Activated CD8-positive, alpha-beta memory T cell treated with anti-CD3 and anti-CD28 coated beads for 48 hours (primary cell): ENCODE data around the gene TBCK.

ENCODE experiments used
- DNase-seq, 3 experiments: peaks; one replicate each; pipeline ENCODE4 v3.0.0-alpha.2; 2020; ENCODE audit warnings: low read depth in 2 of 3, low spot score in 2 of 3

The TBCK gene

GRCh38 chr4:106287353-106287969 is 28.5 kb downstream of the TBCK start:
- DNase-seq: no peak

GRCh38 chr4:106286611-106287010 is 29.4 kb downstream of the TBCK start:
- DNase-seq: no peak

GRCh38 chr4:106284227-106284626 is 31.8 kb downstream of the TBCK start:
- DNase-seq: no peak

- DNase-seq: no peak
Observed at GRCh38 chr4:106277140-106277675, 38.8 kb downstream of the TBCK start.

GRCh38 chr4:106273831-106274230 is 42.2 kb downstream of the TBCK start:
- no peak for DNase-seq

GRCh38 chr4:106270736-106271135 is 45.3 kb downstream of the TBCK start:
- no peak for DNase-seq

GRCh38 chr4:106269711-106270110 is 46.3 kb downstream of the TBCK start:
- DNase-seq: no peak

- DNase-seq: no peak
Observed at GRCh38 chr4:106268786-106269185, 47.2 kb downstream of the TBCK start.

GRCh38 chr4:106266201-106266600 is 49.8 kb downstream of the TBCK start:
- no peak for DNase-seq

GRCh38 chr4:106264331-106264728 is 51.7 kb downstream of the TBCK start:
- no peak for DNase-seq

GRCh38 chr4:106263594-106264330 is 52.2 kb downstream of the TBCK start:
- DNase-seq: no peak

- DNase-seq: no peak
Observed at GRCh38 chr4:106261980-106262379, 54.0 kb downstream of the TBCK start.

- DNase-seq: no peak
Observed at GRCh38 chr4:106258145-106259045, 57.6 kb downstream of the TBCK start.

GRCh38 chr4:106256190-106256589 is 59.8 kb downstream of the TBCK start:
- no peak for DNase-seq

- DNase-seq: no peak
Observed at GRCh38 chr4:106255195-106255594, 60.8 kb downstream of the TBCK start.

GRCh38 chr4:106253364-106254129 is 62.5 kb downstream of the TBCK start:
- no peak for DNase-seq

- DNase-seq: no peak
Observed at GRCh38 chr4:106247600-106247999, 68.4 kb downstream of the TBCK start.

GRCh38 chr4:106246441-106246840 is 69.6 kb downstream of the TBCK start:
- DNase-seq: no peak

GRCh38 chr4:106245176-106245575 is 70.8 kb downstream of the TBCK start:
- no peak for DNase-seq

GRCh38 chr4:106240699-106241098 is 75.3 kb downstream of the TBCK start:
- no peak for DNase-seq
